ENCODE results near the gene HP1BP3.

Gene HP1BP3

GRCh38 chr1:20709868-20710267 is 77.2 kb downstream of the HP1BP3 start:
- no peak for DNase-seq

GRCh38 chr1:20708891-20709290 is 78.2 kb downstream of the HP1BP3 start:
- DNase-seq, result no peak

GRCh38 chr1:20708057-20708456 is 79.0 kb downstream of the HP1BP3 start:
- no peak for DNase-seq

- DNase-seq, result no peak
Observed at GRCh38 chr1:20706841-20707240, 80.3 kb downstream of the HP1BP3 start.

GRCh38 chr1:20705203-20705755 is 81.8 kb downstream of the HP1BP3 start:
- no peak for DNase-seq

GRCh38 chr1:20704390-20705202 is 82.5 kb downstream of the HP1BP3 start:
- no peak for DNase-seq

GRCh38 chr1:20703124-20703756 is 83.9 kb downstream of the HP1BP3 start:
- no peak for DNase-seq

- no peak for DNase-seq
Observed at GRCh38 chr1:20702416-20702815, 84.7 kb downstream of the HP1BP3 start.

GRCh38 chr1:20701847-20702246 is 85.3 kb downstream of the HP1BP3 start:
- no peak for DNase-seq

GRCh38 chr1:20701446-20701845 is 85.7 kb downstream of the HP1BP3 start:
- no peak for DNase-seq

- DNase-seq, result no peak
Observed at GRCh38 chr1:20700636-20701215, 86.4 kb downstream of the HP1BP3 start.

GRCh38 chr1:20699558-20699957 is 87.5 kb downstream of the HP1BP3 start:
- DNase-seq, result no peak

- no peak for DNase-seq
Observed at GRCh38 chr1:20698195-20698910, 88.8 kb downstream of the HP1BP3 start.

GRCh38 chr1:20697563-20697962 is 89.5 kb downstream of the HP1BP3 start:
- DNase-seq, result no peak

GRCh38 chr1:20696397-20697333 is 90.4 kb downstream of the HP1BP3 start:
- peak; percentile 35 for DNase-seq

- DNase-seq, result no peak
Observed at GRCh38 chr1:20695515-20695914, 91.6 kb downstream of the HP1BP3 start.

GRCh38 chr1:20693623-20694022 is 93.5 kb downstream of the HP1BP3 start:
- DNase-seq, result no peak
